ENCODE measurements around the gene MAGEA1. TPM values are rescaled to one million over a fixed set of nuclear protein-coding genes. Genes with fewer than 3 reads are reported as not detected.

Gene MAGEA1
- total RNA-seq (2022; extraction: Qiagen RNA extraction), result 0.09 to 0.21 TPM (median 0.12 TPM) in 5 replicates

DNA sequence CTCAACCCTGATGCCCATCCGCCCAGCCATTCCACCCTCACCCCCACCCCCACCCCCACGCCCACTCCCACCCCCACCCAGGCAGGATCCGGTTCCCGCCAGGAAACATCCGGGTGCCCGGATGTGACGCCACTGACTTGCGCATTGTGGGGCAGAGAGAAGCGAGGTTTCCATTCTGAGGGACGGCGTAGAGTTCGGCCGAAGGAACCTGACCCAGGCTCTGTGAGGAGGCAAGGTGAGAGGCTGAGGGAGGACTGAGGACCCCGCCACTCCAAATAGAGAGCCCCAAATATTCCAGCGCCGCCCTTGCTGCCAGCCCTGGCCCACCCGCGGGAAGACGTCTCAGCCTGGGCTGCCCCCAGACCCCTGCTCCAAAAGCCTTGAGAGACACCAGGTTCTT is at the start of gene MAGEA1:
Gene MAGEA1, plus strand, starts transcription at position 154 of the 400 bp plus-strand sequence. CDS start 3,106 bp downstream, outside the sequence.

Other genes with a start within 250 kb of the MAGEA1 start
- 0.03 TPM in 1 of 5 replicates, not detected in the others for gene PNMA5, start 185.2 kb upstream of the MAGEA1 start, total RNA-seq (2022; extraction: Qiagen RNA extraction)
- 0.17 to 0.38 TPM (median 0.22 TPM) in 5 replicates for gene PNMA3, start 122.8 kb upstream of the MAGEA1 start, total RNA-seq (2022; extraction: Qiagen RNA extraction)
- 4.0 to 5.4 TPM (median 5.0 TPM) in 5 replicates for gene PNMA6A, start 106.8 kb upstream of the MAGEA1 start, total RNA-seq (2022; extraction: Qiagen RNA extraction)
- not detected in 5 replicates for gene PNMA6F, start 142.5 kb downstream of the MAGEA1 start, total RNA-seq (2022; extraction: Qiagen RNA extraction)
- 4.5 to 6.4 TPM (median 5.1 TPM) in 5 replicates for gene ZNF275, start 154.9 kb downstream of the MAGEA1 start, total RNA-seq (2022; extraction: Qiagen RNA extraction)
- gene PNMA6E, start 222.1 kb downstream of the MAGEA1 start, total RNA-seq (2022; extraction: Qiagen RNA extraction), result 0.02 to 0.07 TPM (median 0.05 TPM) in 3 of 5 replicates, not detected in the others
- 0.47 to 0.59 TPM (median 0.53 TPM) in 5 replicates for gene ZFP92, start 232.2 kb downstream of the MAGEA1 start, total RNA-seq (2022; extraction: Qiagen RNA extraction)